Endometrial microvascular endothelial cells (primary cell): Measurements from ENCODE around the gene CMBL. TPM values are rescaled to one million over a fixed set of nuclear protein-coding genes. Genes with fewer than 3 reads are reported as not detected.
"Not testable (repeated sequence)": the region's sequence is repeated elsewhere in the genome, so short reads cannot be mapped to it uniquely, and the experiment has no call there.

Experiments used
- in situ Hi-C: cut with HindIII; loops from 2 replicates; pipeline ENCODE4 v1.10.0; 2017; ENCODE audit warnings: low sequenced_read_pairs, low pct_unique_long_range_greater_than_20kb; ENCODE audit errors: inconsistent ontology term
- total RNA-seq: library from RNA; depleted of rRNA; stranded (reverse); fragments of >200 nt; gene quantifications from one replicate; pipeline ENCODE4 v1.2.3, GENCODE V29; 2015; ENCODE audit errors: inconsistent ontology term

The CMBL gene
- total RNA-seq, 1 donor from 2014 or later, result 4.0 TPM

DNA sequence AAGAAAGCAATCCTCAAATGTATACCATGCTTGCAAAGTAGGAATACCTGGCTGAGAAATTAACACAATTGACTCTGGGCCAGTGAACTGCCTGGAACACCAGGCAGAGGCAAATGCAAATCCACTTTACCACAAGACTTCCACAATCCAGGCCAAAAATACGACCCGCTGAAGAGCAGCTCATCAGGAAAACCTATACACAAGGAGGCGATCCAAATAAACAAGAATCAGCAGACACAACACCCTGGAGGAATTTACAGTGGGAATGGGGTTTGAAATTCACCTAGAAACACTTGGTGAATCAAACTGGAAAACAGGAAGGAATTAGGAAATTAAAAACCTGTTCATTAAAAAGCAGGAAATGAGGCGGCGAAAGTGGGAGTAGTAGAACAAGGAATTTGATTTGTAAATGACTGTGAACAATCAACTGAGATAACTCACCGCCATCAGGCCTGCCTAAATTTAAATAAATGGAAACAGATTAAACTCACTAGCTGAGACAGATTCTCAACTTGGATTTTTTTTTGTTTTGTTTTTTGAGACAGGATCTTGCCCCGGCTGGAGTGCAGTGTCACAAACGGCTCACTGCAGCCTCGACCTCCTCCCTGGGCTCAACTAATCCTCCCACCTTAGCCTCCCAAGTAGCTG is 15.9 kb downstream of the CMBL start:
- in situ Hi-C loops, result no loop called here

DNA sequence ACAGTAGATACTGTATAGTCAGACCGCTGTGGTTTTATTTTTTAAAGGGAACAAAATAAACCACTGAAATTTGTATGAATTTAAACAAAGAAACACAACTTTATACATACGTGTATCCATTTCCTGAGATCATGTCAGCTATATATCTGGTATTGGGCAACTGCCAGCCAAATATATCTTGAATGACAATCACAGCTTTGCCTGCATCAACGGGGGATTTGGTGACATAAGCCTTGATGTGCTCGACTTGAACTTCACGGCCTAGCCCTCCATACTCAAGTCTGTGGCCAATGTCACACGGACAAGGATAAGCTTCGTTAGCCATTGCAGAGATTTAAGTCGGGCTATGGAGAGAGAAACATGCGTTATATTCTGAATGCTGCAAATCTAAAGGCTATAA is 17.3 kb downstream of the CMBL start:
- in situ Hi-C loops, result no loop called here

DNA sequence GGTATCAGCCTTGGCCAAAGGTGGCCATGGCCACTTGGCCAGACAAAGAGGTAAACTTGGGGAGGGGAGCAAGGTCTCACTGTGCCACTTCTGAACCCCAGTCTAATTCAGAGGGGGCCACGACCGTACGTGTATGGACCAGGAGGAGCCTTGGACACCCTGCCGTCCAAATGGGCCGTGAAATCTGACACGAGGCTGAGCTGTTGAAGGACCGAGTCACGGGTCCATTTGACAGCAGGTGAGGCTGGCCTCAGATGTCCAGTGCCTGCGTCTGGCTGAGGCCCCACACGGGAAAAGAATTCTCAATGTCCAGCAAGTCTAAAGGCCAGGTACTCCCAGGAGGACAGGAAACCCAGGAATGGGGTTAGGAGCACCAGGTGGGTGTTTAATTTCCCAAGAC is 17.7 kb downstream of the CMBL start:
- in situ Hi-C loops, result no loop called here

DNA sequence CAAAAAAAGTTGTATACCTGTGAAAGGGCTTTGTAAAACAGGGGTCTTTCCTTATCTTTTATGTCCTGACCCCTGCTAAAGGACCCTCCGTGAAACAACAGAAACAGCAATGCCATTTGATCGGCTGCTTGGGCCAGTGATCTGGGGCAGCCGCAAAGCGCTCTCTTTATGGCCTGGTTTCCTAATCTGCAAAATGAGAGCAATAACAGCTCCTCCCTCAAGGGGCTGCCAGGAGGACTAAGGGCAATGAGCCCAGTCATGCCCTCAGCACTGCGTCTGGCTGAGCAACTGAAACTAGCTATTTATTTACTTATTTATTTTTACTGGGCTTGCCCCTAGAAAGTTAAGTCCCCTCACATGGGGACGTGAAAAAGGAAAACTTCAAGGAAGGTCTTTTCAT is 18.3 kb downstream of the CMBL start:
- in situ Hi-C loops, result no loop called here

DNA sequence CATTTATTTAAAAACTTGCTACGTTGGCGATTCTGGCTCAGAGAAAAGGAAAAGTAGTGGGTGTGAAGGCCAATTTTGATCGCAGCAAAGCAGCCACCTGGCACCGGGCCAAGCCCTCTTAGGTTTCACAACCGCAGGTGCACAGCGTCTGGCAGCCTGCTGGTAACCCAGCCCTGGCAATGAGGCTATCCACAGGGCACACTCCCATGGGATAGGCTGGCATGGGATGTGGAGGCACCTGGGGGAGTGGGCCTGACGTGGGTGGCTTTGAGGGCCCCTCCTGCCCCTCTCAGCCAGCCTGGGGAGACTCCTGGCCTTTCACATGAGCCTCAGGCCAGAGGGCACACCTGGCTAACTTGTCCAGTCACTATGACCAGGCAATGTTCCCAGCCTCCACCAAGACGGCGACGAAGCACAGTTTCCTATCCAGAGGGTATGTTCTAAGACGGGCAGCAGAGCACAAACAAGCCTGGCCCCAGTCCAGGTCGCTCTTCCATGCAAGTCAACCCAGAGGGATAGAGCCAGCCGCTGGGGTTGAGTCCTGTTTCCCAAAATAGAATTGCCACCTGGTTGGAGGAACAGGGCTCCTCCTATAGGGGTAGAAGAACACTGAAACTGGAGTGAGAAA is 19.0 kb downstream of the CMBL start:
- in situ Hi-C loops, result no loop called here

DNA sequence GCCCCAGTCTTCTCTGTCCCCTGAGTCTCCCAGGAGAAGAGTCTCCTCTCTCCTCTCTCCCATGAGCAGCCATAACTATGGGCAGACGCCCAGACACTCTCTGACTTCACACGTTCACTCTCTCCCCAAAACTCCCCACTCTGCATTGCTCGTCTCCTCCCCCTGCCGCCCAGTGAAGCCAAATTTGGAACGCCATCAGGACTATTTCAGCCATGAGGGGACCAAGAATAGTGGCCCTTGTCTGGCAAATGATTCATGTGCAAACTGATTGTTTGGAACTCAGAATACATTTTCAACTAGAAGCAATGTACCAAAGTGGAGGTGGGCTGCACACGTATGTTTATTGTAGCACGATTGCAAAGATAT is 20.9 kb downstream of the CMBL start:
- in situ Hi-C loops, result no loop called here

DNA sequence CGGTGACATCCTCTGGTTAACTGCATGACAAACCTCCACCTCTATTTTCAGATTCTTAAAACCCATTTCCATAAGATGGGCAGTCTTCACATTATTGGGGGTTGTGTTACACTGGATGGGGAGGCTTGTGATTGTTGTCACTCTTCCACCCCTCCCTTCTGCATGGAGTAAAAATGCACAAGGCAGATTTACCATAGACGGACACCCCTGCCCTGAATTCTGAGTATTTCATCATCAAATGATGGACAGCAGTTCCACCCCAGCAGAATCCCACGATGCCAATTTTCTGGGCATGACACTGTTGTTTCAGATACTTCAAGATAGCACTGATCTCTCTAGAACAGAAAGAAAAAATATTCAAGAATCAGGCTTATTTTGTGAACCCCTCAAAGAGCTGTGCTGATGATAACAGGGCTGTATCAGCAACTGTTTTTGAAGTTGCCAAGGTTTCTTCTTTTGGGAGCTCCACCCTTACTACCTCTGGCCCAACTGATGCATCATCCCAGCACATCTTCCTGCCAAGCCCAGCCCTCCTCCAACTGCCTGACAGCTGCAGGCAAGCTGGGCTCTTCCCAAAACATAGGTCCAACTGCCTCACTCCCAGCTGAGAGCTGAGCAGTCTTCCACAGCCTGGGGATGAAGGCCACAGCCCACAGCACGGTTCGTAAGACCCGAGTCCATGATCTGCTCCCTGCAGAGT is 21.4 kb downstream of the CMBL start:
- in situ Hi-C loops, result no loop called here

DNA sequence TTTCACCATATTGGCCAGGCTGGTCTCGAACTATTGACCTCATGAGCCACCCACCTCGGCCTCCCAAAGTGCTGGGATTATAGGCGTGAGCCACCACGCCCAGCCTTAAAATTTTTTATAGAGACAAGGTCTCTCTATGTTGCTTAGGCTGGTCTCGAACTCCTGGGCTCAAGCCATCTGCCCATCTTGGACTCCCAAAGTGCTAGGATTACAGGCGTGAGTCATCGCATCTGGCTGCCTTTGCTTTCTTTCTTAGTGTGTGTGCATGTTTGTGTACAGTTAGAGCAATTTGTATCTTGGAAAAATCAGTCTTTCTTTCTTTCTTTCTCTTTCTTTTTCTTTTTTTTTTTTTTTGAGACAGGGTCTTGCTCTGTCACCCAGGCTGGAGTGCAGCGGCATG is 22.3 kb downstream of the CMBL start:
- in situ Hi-C loops, result not testable (repeated sequence)

DNA sequence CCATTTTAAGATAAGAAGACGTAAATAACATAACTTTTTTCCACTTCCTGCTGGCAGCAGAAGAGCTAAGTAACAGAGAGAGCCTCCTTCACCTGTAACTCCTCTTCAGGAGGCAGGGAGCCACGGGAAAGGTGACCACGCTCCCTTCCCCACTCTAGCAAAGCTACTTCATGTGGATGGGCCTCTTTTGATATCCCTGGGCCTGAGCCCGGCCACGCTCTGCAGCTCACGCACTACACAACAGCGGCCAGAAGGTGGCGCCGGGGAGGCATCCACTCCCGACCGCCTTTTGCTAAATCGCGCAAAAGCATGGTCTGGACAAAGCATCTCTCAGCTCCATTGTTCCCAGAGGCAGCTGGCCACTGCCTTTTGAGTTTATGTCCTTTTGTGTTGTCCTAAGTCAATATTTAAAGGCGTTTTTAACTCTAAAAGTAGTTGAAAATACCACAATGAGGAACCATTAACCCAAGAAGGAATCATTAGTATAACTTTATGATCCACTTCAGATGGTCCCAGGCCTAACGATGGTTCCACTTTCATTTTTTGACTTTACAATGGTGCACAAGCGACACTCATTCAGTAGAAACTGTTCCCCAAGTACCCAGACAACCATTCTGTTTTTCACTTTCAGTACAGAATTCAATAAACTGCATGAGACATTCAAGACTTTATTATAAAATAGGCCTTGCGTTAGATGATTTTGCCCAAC is 23.6 kb downstream of the CMBL start:
- in situ Hi-C loops, result no loop called here

DNA sequence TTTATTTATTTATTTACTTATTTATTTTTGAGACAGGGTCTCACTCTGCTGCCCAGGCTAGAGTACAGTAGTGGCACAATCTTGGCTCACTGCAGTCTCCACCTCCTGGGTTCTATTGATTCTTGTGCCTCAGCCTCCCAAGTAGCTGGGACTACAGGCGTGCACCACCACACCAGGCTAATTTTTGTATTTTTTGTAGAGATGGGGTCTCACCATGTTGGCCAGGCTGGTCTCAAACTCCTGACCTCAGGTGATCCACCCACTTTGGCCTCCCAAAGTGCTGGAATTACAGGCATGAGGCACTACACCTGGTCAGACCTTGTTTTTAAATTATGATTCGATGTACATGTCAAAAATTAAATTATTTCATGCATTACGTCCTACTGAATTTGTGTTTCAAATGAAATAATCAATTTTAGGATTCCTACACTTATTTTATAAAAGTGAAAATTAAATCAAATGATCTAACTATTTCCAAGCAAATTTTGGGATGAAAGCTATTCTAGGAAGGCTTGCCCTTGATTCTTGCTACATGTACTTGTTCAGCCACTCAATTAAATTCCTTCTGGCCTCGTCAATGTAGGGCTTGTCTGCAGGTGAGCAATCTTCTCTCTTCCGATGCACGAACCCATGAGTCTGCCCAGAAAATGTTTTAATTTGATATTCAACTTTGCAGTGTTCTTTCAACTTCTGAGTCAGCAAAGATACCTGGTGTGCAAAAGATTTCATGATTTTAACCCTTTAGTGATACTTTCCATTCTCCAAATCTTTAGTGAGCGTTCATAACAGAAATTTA is 27.6 kb downstream of the CMBL start:
- in situ Hi-C loops, result no loop called here

DNA sequence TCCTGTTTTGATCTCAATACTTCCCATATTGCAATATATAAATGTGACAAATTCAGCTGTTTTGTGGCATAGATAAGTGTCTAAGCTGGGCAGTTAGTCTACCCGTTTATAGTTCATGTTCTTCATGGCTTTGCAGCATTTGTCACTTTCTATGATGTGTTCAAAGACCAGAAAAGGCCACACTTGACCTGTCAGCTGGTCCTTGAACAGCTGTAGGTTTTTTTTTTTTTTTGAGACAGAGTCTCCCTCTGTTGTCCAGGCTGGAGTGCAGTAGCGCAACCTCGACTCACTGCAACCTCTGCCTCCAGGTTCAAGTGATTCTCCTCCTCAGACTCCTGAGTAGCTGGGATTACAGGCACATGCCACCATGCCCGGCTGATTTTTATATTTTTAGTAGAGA is 28.4 kb downstream of the CMBL start:
- in situ Hi-C loops, result no loop called here

DNA sequence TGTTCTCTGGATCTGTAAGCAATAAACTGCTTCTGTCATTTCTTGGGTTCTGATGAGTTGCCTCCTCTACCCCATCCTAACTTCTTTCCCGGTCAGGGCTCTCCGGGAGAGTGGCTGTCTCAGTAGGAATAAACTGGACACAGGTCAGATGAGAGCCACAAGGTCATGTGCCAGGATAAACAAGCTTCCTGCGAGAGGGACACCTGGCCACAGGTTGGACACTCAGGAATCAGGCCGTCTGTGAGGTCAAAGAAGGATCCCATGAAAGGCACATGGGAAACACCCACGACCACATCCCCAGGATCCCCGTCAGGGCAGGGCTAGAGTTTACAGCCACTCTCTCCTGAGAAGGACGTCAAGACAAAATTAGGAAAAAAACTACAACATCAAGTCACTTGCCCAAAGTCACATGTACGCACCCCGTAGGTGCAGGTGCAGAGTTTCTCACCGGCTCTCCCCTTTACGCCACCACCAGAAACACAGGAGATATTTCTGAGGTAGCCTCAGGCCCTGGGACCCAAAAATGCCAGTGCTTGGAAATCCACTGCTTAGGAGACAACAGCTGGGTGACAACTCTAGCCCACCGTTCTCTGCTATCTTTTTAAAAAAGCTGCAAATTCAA is 28.9 kb downstream of the CMBL start:
- in situ Hi-C loops, result no loop called here

DNA sequence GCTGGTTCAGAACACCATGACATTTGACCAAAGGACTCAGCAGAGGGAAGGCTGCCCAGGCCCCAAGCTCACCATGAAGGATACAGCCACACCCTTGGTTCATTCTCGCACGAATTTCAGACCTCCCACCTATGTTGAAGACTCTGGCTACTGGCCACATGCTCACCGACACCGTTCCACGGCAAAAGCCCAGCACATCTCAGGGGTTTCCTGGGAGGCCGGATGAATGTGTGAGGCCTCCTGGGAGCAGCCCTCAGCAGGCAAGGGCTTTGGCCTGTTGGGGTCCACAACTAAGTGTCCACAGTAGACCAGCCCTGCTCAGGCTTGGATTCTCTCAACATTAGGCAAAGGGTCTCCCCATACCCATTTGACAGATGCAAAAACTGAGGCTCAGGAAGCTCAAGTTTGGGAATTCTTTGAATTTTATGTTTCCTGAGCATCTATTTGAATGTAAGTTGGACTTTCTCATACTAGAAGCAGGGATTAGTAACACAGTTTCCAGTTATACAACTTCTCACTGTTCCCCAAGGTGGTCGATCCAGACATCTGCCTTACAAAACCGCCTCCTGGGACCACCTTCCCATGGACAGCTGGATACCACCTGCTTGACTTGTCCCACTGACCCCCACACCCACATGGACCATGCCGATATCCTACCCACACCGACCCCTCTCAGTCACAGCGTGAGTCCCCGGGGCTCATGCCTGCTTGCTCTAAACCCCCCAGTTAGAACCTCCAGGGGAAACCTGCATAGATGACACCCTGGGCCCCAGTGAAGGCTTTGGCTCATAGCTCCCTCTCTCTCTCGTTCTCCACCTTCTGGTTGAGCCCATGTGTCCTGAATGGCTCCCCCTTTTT is 29.7 kb downstream of the CMBL start:
- in situ Hi-C loops, result no loop called here

DNA sequence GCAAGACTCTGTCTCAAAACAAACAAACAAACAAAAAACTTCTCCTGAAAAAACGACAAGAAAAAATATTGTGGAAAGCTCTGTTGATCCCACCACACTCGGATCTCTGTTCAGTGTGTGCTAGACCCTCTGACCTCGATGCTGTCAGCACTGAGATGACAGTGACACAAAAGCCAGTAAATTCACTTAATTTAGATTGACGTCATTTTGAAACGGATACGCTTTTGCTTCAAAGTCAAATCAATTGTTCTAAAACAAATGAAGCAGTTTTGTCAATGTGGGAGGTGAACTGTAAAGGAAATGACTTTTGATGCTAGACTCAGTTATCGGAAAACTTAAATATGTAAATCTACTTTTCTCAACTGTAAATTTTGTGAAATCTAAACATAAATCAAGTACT is 31.0 kb downstream of the CMBL start:
- in situ Hi-C loops, result no loop called here

DNA sequence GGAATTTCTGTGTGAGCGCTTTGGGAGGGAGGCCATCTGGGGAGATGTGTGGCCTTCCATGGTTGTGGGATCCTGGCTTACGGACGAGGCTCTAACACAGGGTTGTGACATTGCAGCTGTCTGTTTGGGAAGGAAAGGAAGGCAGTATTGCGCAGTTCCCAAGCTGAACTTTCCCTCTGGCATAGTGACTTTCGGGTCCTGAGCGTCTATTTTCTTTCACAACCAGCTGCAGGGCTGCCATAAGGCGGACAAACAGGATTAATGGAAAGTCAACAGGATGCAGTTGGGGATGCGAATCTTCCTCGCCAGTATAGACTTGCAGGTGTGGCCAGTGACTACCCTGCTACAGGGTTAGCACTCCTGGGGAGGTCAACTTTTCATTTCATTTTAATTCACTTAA is 31.7 kb downstream of the CMBL start:
- in situ Hi-C loops, result no loop called here

DNA sequence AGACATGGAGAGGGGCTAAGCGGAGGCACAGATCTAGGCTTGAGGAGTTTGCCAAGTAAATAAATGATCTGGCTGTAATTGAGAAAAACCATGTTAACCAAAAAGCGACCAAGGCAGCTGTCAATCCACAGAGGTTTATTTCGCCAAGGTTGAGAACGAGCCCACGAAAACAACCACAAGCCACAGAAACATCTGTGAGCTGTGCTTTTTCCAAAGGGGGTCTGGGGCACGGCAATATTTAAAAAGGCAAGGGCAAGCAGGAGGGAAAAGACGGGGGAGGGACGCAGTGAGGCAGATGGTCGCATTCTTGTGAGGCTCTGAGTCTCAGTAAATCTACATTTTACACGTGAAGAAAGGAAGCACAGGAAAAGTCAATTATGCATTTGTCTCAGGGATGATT is 32.2 kb downstream of the CMBL start:
- in situ Hi-C loops, result no loop called here

DNA sequence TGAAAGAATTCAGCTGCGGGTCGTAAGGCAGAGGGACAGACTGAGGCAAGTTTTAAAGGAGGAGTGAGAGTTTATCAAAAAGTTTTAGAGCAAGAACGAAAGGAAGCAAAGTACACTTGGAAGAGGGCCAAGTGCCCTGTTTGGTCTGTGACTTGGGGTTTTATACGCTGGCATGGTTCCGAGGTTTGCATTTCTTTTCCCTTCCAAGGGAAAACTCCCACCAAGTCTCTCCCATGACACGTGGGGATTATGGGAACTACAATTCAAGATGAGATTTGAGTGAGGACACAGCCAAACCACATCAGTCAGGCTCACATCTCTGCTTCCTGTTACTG is 34.9 kb downstream of the CMBL start:
- in situ Hi-C loops, result not testable (repeated sequence)
